Stomach (tissue), 4 donors: ENCODE measurements around the gene LRSAM1.

ENCODE experiments used
- CTCF ChIP-seq, 7 experiments: fragments of 450-650 bp in 4 of 7; fragments of 200-600 bp in 3 of 7; sonication (generic) in 3 of 7; IDR thresholded peaks; one replicate each; pipeline ENCODE4 v1.5.1; 2016 to 2019; ENCODE audit warnings: antibody characterized with exemption in 7 of 7, control low read depth in 2 of 7, mild to moderate bottlenecking in 1 of 7
- POLR2A ChIP-seq, 4 donors: fragments of 450-650 bp; IDR thresholded peaks; one replicate each; pipeline ENCODE4 v1.6.1; 2016; ENCODE audit warnings: antibody characterized with exemption in 4 of 4, control low read depth in 2 of 4, mild to moderate bottlenecking in 1 of 4, moderate library complexity in 1 of 4
- POLR2AphosphoS5 ChIP-seq, 3 donors: sonication (generic); formaldehyde crosslinking; IDR thresholded peaks; one replicate each; pipeline ENCODE4 v1.6.1; 2016; ENCODE audit warnings: antibody characterized with exemption in 3 of 3

- TF ChIP-seq POLR2AphosphoS5 (IDR thresholded peaks at IDR 0.05) (no peak), CTCF (IDR thresholded peaks at IDR 0.05) (no peak), POLR2A (IDR thresholded peaks at IDR 0.05) (no peak)
These were observed 97.1 kb downstream of the LRSAM1 start for GRCh38 chr9:127548352-127548881.
